ENCODE data around the gene AP1G1.

The AP1G1 gene

GRCh38 chr16:71771571-71771970 lies 37.1 kb downstream of the AP1G1 start:
- DNase-seq = no peak
- intact Hi-C loops (cut with DNase I) = no loop called here

DNA sequence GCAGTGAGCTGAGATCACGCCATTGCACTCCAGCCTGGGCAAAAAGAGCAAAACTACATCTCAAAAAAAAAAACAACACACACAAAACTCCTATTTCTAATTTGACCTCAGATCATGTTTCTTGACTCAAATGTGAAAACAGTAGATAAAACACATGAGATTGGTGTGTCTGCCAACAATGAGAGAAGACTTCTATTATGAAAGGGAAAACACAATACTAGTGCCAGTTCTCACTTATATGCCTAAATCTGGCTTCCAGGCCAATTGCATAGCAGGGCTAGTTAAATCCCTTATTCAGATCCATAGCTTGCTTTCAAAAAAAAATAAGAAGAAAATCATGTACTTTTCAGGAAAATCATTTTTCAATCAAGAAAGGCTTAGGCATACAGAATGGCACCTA lies 39.4 kb downstream of the AP1G1 start:
- intact Hi-C loops (cut with DNase I) = no loop called here
- DNase-seq = no peak

- DNase-seq = peak in 1 of 42 donors; percentile 20
- intact Hi-C loops (cut with DNase I) = no loop called here
Measured at GRCh38 chr16:71767060-71767900, 41.4 kb downstream of the AP1G1 start.

DNA sequence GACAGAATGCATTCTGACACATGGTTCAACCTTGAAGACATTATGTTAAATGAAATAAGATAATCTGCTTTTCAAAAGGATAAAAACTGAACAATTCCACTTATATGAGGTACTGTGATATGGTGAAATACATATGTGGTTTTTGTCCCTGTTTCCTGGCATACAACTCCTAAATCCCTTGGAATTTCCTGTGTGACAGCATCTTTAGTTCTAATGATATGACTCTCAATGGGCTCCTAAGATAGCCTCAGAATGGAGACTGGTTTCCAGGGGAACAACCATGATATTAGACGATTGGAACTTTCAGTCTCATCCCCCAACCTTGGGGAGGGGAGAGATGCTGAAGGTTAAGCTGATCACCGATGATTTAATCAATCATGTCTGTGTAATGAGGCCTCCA lies 46.4 kb downstream of the AP1G1 start:
- DNase-seq = no peak
- intact Hi-C loops (cut with DNase I) = no loop called here

DNA sequence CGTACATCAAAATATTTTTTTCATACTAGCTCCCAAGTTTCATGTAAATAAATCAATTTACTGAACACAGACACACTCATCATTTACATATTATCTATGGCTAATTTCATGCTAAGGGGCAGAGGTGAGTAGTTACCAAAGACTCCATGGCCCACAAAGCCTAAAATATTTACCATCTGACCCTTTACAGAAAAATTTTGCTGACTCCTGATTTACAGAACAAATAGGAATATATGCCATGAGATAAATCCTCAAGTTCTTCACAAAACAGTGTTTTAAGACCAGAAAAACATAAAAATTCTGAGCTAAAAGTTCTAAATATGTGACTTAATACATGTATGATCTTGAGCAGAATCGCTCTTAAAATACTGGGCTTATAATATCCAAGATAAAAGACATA lies 47.5 kb downstream of the AP1G1 start:
- intact Hi-C loops (cut with DNase I) = no loop called here
- DNase-seq = no peak

GRCh38 chr16:71758293-71758760 lies 50.3 kb downstream of the AP1G1 start:
- DNase-seq = peak in 5 of 42 donors; percentile 15 to 38 (median 23)
- intact Hi-C loops (cut with DNase I) = no loop called here

DNA sequence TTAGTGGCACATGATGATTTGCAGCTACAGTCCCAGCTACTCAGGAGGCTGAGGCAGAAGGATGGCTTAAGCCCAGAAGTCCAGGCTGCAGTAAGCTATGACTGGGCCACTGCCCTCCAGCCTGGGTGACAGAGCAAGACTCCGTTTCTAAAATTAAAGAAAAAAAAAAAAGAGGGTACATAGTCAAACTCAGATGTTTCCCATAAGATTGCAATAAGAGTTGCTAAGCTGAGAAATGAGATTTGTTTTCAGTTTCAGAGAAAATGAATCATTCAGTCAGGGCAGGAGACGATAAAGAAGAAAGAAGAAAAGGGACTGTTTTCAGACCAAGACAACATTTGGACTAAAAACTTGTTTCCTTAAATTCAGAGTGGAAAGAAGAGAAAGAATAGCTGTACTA lies 54.0 kb downstream of the AP1G1 start:
- no peak for DNase-seq
- intact Hi-C loops (cut with DNase I) = no loop called here

- intact Hi-C loops (cut with DNase I) = no loop called here
- no peak for DNase-seq
Measured at GRCh38 chr16:71754108-71754507, 54.5 kb downstream of the AP1G1 start.

DNA sequence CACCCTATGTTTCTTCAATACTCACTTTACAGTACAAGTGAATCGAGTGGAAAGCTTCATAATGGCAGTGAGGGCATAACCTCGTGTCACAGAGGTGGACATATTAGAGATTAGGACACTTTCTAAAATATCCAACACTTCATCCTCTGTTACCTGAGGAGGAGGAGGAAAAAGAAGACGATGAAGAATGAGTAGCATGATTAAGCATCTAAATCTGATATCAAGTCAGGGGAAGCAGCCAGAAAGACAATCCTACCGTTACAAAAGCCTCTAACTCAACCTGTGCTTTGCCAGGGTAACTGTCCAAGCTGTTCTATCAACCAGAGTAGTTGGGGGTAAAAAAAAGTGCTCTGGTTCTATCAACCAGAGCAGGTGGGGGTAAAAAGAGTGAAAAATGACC lies 60.4 kb downstream of the AP1G1 start:
- intact Hi-C loops (cut with DNase I) = no loop called here
- no peak for DNase-seq

- intact Hi-C loops (cut with DNase I) = no loop called here
- DNase-seq = peak in 6 of 42 donors; percentile 19 to 61 (median 22)
Measured at GRCh38 chr16:71746442-71747046, 62.1 kb downstream of the AP1G1 start.

DNA sequence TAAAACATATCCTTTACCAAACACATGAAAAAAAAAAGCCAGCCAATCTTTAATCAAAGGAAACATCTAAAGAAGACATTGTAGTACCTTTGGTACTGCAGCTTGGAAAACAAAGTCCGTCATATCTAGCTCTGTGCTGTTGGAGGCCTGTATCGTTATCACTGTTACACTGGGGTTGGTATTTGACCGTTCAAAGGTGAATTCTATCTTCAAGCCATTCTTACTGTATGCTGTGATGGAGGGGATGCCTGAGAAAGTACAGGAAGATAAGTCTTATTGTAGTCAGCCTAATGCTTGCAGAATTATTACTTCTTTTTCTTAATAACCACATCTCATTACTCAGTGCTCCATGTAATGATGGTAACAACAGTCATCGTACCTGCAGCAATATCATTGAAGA lies 69.8 kb downstream of the AP1G1 start:
- intact Hi-C loops (cut with DNase I) = no loop called here

DNA sequence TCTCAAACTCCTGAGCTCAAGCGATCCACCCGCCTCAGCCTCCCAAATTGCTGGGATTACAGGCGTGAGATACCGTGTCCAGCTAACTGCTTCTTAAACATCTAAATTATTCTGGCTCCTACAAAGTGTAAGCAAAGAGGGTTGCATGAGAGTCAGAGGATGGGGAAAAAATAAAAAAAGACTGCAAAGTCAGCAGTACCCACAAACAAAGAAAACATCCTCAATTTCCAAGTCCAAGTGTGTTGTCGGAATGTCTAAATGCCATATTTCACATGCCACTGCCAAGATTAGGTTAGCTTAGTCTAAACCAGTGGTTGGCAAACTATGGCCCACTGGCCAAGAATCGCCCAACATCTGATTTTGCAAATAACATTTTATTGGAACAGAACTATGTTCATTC lies 71.1 kb downstream of the AP1G1 start:
- intact Hi-C loops (cut with DNase I) = no loop called here
- DNase-seq = no peak

More for the DNA sequence above, 69.8 kb downstream of the AP1G1 start:
- no peak for DNase-seq

DNA sequence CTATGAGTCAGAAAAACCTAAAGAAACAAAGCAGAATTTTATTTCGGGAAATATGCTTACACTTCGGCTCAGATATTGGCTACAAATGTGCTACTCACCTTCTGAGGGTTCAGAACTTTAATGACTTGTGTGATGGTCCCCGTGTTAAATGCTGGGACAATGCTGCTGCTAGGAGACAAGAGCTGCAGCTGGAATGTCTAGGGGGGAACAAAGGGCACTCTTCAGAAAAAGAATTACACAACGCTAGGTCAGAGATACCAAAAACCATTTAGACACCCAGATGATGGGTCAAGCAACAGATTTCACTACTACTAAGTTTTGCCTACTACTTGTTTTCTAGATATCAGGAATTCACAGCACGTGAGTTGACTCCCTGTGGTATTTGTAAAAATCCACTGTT lies 74.1 kb downstream of the AP1G1 start:
- intact Hi-C loops (cut with DNase I) = no loop called here
- peak in 2 of 42 donors; percentile 15 for DNase-seq

DNA sequence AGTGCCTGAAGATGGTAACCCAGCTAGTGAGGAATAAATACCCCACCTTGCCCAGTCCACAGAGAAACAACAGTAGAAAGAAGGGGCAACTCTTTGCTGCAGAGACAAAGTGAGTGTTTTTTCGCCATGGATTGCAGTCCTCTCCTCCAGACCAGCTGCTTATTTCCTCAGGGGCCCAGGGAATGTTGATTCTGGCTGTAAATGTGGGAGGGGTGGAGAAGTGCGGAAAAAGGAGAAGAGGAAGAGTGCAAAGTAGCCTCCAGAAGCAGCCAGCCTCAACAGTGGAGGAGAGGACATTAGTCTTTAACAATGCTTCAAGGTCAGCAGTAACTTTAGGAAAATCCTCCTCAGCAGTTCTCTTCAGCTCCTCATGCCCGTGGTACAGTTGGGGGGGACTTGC lies 76.0 kb downstream of the AP1G1 start:
- intact Hi-C loops (cut with DNase I) = no loop called here
- no peak for DNase-seq

DNA sequence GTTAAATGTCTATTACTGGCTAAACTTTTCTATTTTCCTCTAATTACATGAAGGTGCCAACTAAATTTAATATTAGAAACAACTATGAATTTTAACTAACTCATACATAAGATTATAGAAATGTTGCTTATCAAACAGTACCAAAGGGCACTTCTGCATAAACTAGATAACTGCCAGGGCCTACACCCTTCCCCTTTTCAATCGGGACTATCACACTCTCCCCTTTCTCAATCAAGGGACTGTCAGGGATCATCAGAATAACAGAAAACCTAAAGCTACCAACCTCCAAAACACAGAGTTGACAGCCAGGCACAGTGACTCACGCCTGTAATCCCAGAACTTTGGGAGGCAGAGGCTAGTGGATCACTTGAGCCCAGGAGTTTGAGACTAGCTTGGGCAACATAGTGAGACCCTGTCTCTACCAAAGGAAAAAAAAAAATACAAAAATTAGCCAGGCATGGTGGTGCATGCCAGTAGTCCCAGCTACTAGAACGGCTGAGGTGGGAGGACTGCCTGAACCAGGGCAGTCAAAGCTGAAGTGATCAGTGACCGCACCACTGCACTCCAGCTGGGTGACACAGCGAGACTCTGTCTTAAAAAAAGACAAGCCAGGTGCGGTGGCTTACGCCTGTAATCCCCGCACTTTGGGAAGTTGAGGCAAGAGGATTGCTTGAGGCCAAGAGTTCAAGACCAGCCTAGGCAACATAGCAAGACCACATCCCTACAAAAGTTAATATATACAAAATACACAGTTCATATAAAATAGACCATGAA lies 80.9 kb downstream of the AP1G1 start:
- intact Hi-C loops (cut with DNase I) = no loop called here
- no peak for DNase-seq

DNA sequence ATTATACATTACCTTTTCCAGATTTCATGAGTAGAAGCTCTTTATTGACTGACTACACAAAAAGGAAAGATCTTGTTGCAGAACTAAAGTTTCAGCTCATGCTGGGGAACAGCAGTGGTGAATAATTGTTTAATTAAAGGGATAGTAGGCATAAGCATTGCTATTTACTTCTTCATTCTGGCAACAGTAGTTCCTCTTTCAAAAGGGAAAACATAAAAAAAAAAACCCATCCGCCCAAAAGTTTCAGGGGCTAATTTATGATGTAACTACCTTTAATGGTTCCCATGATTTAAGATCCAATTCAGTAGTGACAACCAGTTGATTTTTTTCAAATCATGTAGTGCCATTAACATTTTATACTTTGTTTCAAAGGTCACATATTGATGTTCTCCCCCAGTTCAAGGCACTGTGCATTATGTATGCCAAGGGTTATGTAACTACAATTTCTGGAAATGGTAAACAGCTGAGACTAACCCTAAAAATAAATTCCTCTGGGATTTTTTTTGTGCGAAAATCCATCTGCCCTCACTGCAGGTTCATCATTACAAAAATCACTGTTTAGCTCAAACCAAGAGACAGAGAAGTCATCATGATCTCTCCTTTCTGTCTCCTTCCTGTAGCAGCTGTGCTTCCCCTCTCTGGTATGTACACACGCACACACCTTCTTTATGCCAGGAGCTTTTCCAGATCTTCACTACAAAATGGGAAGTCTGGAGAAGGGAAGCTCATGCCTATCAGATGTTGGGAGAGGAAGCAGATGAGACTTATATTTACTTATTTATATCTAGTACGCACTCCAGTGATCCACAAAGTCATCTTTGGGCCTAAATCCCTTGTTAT lies 81.9 kb downstream of the AP1G1 start:
- intact Hi-C loops (cut with DNase I) = no loop called here
- DNase-seq = no peak

GRCh38 chr16:71724320-71724751 lies 84.3 kb downstream of the AP1G1 start, which contains the start of gene PHLPP2:
TSS of gene PHLPP2 (minus strand) at chr16:71724701. CDS start at chr16:71714795, 9,906 bp downstream.
- DNase-seq = no peak
- intact Hi-C loops (cut with DNase I) = no loop called here

DNA sequence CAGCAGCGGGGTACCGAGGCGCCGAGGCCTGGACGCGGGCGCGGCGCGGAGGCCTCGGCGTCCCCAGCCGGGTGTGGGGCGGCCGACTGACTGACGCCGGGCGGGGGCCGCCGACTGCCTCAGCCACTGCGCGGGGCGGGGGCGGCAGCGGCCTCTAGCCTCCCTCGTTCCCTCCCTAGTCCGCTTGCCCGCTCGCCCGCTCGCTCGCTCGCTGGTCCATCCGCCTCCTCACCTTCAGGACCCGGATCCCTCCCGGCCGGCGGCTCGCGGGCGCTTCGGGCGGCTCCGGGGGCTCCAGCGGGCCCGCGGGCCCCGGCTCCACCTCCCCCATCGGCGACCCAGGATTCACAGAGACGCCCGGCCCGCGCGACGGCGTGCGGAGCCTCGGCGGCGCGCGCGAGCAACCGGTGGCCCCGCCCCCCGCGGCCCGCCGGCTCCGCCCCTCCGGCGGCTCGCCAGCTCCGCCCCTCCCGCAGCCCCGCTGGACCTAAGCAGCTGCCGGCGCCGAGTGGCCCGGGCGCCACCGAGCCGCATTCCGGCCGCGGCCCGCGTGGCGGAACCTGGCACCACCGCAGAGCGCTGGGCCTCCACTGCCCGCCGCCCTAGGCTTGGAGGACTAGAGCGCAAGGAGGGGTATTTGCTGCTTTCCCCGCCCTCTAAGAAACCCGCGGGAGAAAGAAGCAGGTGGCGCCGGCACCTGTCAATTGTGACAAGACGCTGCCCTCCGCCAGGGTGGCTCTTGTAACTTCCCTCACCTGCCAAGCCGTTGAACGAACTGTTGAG lies 84.9 kb downstream of the AP1G1 start:
- DNase-seq = peak; percentile 43 to 92 (median 84)
- intact Hi-C loops (cut with DNase I) = no loop called here

Measured in head of caudate nucleus (tissue), 42 donors.